ENCODE measurements around the gene KNSTRN. TPM values are rescaled to one million over a fixed set of nuclear protein-coding genes. Genes with fewer than 3 reads are reported as not detected.

Gene KNSTRN
- total and polyA plus RNA-seq, 2 of the 8 experiments (the other 6 are each of a cell fraction or from before 2014, with no cell fraction given) = 25.1 to 79.4 TPM

- Histone ChIP-seq H3K27me3 (replicated peaks in 1 of 4; ENCODE audit: control insufficient read depth in 3 of 4, extremely low read depth in 1 of 4, insufficient read depth in 3 of 4, low read length in 3 of 4) (peaks cover 0 to 2% (median 0%) of the 10 kb centered on the region in 4 experiments; a peak in 1 of 7 replicates), H3K4me1 (replicated peaks in 1 of 4; ENCODE audit: control insufficient read depth in 3 of 4, insufficient read depth in 4 of 4, low read length in 3 of 4) (peaks cover 0 to 6% (median 3%) of the 10 kb centered on the region in 4 experiments; a peak in 4 of 7 replicates), H4K20me1 (replicated peaks in 1 of 2; ENCODE audit: control insufficient read depth in 1 of 2, insufficient read depth in 2 of 2, low read length in 2 of 2) (peaks cover 0 to 6% of the 10 kb centered on the region in 2 experiments), H2BK120ac (replicated peaks; ENCODE audit: low read depth, low read length) (no peak overlapping the region), H3K4me2 (ENCODE audit: insufficient read depth in 1 of 2, low read depth in 2 of 2, low read length in 2 of 2) (peak overlapping the region; percentile 0 to 73; a peak in 3 of 4 replicates), H3K23me2 (ENCODE audit: low read depth, low read length) (no peaks in the 10 kb centered on the region), H3K9me3 (ENCODE audit: insufficient read depth in 2 of 2, low read depth in 1 of 2, low read length in 1 of 2) (no peaks in the 10 kb centered on the region), H3K9ac (replicated peaks in 1 of 4; ENCODE audit: extremely low read depth in 1 of 4, low read depth in 3 of 4, low read length in 3 of 4) (no peak overlapping the region), H3K4ac (replicated peaks; ENCODE audit: insufficient read length, low read depth, low read length) (no peak overlapping the region), H3K23ac (ENCODE audit: insufficient read length) (no peak overlapping the region), H2BK15ac (ENCODE audit: low read length) (no peak overlapping the region), H3K4me3 (ENCODE audit: extremely low read depth in 1 of 4, insufficient read depth in 2 of 4, low read depth in 3 of 4, low read length in 4 of 4) (peak overlapping the region in 1 of 4 experiments; percentile 45; a peak in 3 of 8 replicates), H3K14ac (ENCODE audit: insufficient read length) (no peak overlapping the region), H2AK5ac (ENCODE audit: low read depth, low read length) (no peak overlapping the region), H3K79me1 (ENCODE audit: low read depth, low read length) (no peaks in the 10 kb centered on the region), H4K91ac (replicated peaks; ENCODE audit: insufficient read length, low read length) (no peak overlapping the region), H3K79me2 (ENCODE audit: control insufficient read depth in 1 of 2, insufficient read depth in 2 of 2, low read length in 2 of 2) (no peaks in the 10 kb centered on the region), H3K18ac (ENCODE audit: extremely low read depth, low read length) (no peak overlapping the region; the same call in 1 of the 2 replicates), H2BK5ac (ENCODE audit: low read depth, low read length) (no peak overlapping the region), H4K8ac (ENCODE audit: extremely low read depth, insufficient read depth, low read length) (no peak overlapping the region; the same call in 1 of the 2 replicates), H3K27ac (ENCODE audit: low read depth, low read length) (no peak overlapping the region), H2AFZ (ENCODE audit: low read length) (no peak overlapping the region), H3K56ac (replicated peaks; ENCODE audit: insufficient read length, low read depth, low read length) (no peak overlapping the region), H4K5ac (ENCODE audit: insufficient read length, low read depth, low read length) (no peak overlapping the region), H3K36me3 (ENCODE audit: control insufficient read depth in 2 of 4, insufficient read depth in 4 of 4, low read length in 3 of 4) (peaks cover 0 to 16% (median 8%) of the 10 kb centered on the region in 4 experiments; a peak in 6 of 8 replicates), H2BK12ac (ENCODE audit: low read depth, low read length) (no peak overlapping the region), H2BK20ac (ENCODE audit: low read length) (no peak overlapping the region)
- FAIRE-seq (no peak), DNase-seq (ENCODE audit: low read depth in 1 of 2, low spot score in 2 of 2) (peak; percentile 62 to 95)
- 20% methylated on average over 31 of the region's 31 CpGs; no CpG with 5 or more reads in 1 of the 2 experiments for WGBS, 2 experiments (ENCODE audit: extremely low coverage in 1 of 2, insufficient coverage in 1 of 2, insufficient read length in 1 of 2, insufficient replicate concordance in 2 of 2, low coverage in 1 of 2, low lambda C conversion rate in 2 of 2, missing lambda C conversion rate in 1 of 2)
- CTCF ChIA-PET (ENCODE audit: partially characterized antibody) = interaction anchor here (0.6 to 16.2 kb wide), 37 partner anchors 8 to 317 kb away, joined by 3 to 184 read pairs (median 6); partner anchors contain the start of genes CCDC9B, INAFM2, IVD and PHGR1
- POLR2A ChIA-PET (ENCODE audit: partially characterized antibody) = interaction anchor here (0.8 to 8.8 kb wide), 16 partner anchors 9 to 130 kb away, joined by 3 to 77 read pairs (median 5); partner anchors contain the start of genes BAHD1, IVD and KNSTRN
- TF ChIP-seq TBP (IDR thresholded peaks at IDR 0.05; ENCODE audit: low read depth, low read length) (no peak), RBBP5 (IDR thresholded peaks at IDR 0.05; ENCODE audit: borderline replicate concordance, low read depth, low read length) (0 out of 2 replicates have a peak, but pooled peaks have one; percentile 35), TCF12 (IDR thresholded peaks at IDR 0.05; ENCODE audit: low read depth, low read length) (no peak), KDM5A (IDR thresholded peaks at IDR 0.05; ENCODE audit: low read length) (no peak), HDAC6 (IDR thresholded peaks at IDR 0.05; ENCODE audit: low read depth, low read length) (no peak), MAFK (IDR thresholded peaks at IDR 0.05; ENCODE audit: low read depth, low read length) (no peak), EP300 (IDR thresholded peaks at IDR 0.05; ENCODE audit: borderline replicate concordance in 1 of 2, low read depth in 2 of 2, low read length in 2 of 2) (no peak), SRF (IDR thresholded peaks at IDR 0.05; ENCODE audit: low read depth, low read length) (no peak), CREB1 (IDR thresholded peaks at IDR 0.05) (0 out of 2 replicates have a peak, but pooled peaks have one; percentile 36), CHD1 (IDR thresholded peaks at IDR 0.05; ENCODE audit: low read depth, low read length) (no peak), SIRT6 (IDR thresholded peaks at IDR 0.05; ENCODE audit: low read length) (no peak)
Measured at GRCh38 chr15:40421246-40422157, 39.0 kb downstream of the KNSTRN start.

Measured in H1 (cell line).